Measurements from ENCODE around the gene LINS1.

GRCh38 chr15:100529556-100529955 lies 72.4 kb downstream of the LINS1 start:
- TF ChIP-seq CTCF (IDR thresholded peaks at IDR 0.05; ENCODE audit: low read depth, low read length) (no peak), POLR2A (IDR thresholded peaks at IDR 0.05; ENCODE audit: extremely low read depth, insufficient read length) (no peak), MAX (IDR thresholded peaks at IDR 0.05; ENCODE audit: low read depth, low read length) (no peak)
